ENCODE data around the gene RNF157.

RNF157 gene

GRCh38 chr17:76123191-76123499 is 117.1 kb downstream of the RNF157 start:
- DNase-seq (ENCODE audit: low read depth) = no peak

- DNase-seq (ENCODE audit: low read depth) = no peak
These were observed 117.7 kb downstream of the RNF157 start for GRCh38 chr17:76122431-76123190.

GRCh38 chr17:76121932-76122430 is 118.3 kb downstream of the RNF157 start:
- DNase-seq (ENCODE audit: low read depth) = no peak

GRCh38 chr17:76120658-76121008 is 119.7 kb downstream of the RNF157 start:
- DNase-seq (ENCODE audit: low read depth) = no peak

- no peak for DNase-seq (ENCODE audit: low read depth)
These were observed 120.6 kb downstream of the RNF157 start for GRCh38 chr17:76119409-76120371.

- DNase-seq (ENCODE audit: low read depth) = no peak
These were observed 125.0 kb downstream of the RNF157 start for GRCh38 chr17:76115138-76115754.

GRCh38 chr17:76111956-76112355 is 128.3 kb downstream of the RNF157 start:
- DNase-seq (ENCODE audit: low read depth) = no peak

GRCh38 chr17:76107509-76107908 is 132.8 kb downstream of the RNF157 start:
- DNase-seq (ENCODE audit: low read depth) = no peak

GRCh38 chr17:76106703-76107102 is 133.6 kb downstream of the RNF157 start:
- no peak for DNase-seq (ENCODE audit: low read depth)

- no peak for DNase-seq (ENCODE audit: low read depth)
These were observed 135.4 kb downstream of the RNF157 start for GRCh38 chr17:76104896-76105231.

- DNase-seq (ENCODE audit: low read depth) = no peak
These were observed 136.0 kb downstream of the RNF157 start for GRCh38 chr17:76104140-76104895.

GRCh38 chr17:76103274-76104139 is 136.8 kb downstream of the RNF157 start, which contains the start of gene EXOC7:
EXOC7 (minus strand) TSS chr17:76103787; CDS start chr17:76103692, 95 bp downstream.
- DNase-seq (ENCODE audit: low read depth) = peak; percentile 84

GRCh38 chr17:76102944-76103273 is 137.4 kb downstream of the RNF157 start:
- DNase-seq (ENCODE audit: low read depth) = no peak

GRCh38 chr17:76097716-76098295 is 142.5 kb downstream of the RNF157 start:
- no peak for DNase-seq (ENCODE audit: low read depth)

GRCh38 chr17:76095943-76096342 is 144.3 kb downstream of the RNF157 start:
- DNase-seq (ENCODE audit: low read depth) = no peak

GRCh38 chr17:76094046-76094445 is 146.2 kb downstream of the RNF157 start:
- no peak for DNase-seq (ENCODE audit: low read depth)

- DNase-seq (ENCODE audit: low read depth) = no peak
These were observed 147.5 kb downstream of the RNF157 start for GRCh38 chr17:76092526-76093413.
